IMR-90 (cell line): ENCODE results near the gene LDB2. TPM values are rescaled to one million over a fixed set of nuclear protein-coding genes. Genes with fewer than 3 reads are reported as not detected.

ENCODE experiments used
- ATAC-seq: fragments of 200-7000 bp; cut with Tn5 transposase; 2 replicates; pipeline ENCODE4 v1.9.1; 2020; ENCODE audit warnings: low read depth, mild to moderate bottlenecking, moderate library complexity
- BruUV-seq: library from RNA; stranded (reverse); fragments of 400-500 nt; replicated peaks from 2 replicates; lab custom pipeline; 2021; lab: Mats Ljungman, UMichigan
- CTCF ChIA-PET: fragments of 300-600 bp; formaldehyde crosslinking; extraction: SDS; loops from one replicate; lab custom pipeline; 2021; ENCODE audit warnings: antibody characterized with exemption; lab: Yijun Ruan, JAX
- POLR2A ChIA-PET: fragments of 300-600 bp; sonication (Branson Sonifier 250); formaldehyde crosslinking; loops from one replicate; lab custom pipeline; 2022; ENCODE audit warnings: antibody characterized with exemption; ENCODE audit not compliant: unreplicated experiment; lab: Charles Lee
- DNase-seq: peaks from one replicate; pipeline ENCODE4 v3.0.0; 2013
- H2AFZ ChIP-seq: replicated peaks from 2 replicates; pipeline ENCODE3; 2013; ENCODE audit warnings: low read length, mild to moderate bottlenecking; ENCODE audit not compliant: poor library complexity
- H2AK5ac ChIP-seq: 2 replicates; pipeline ENCODE4 v1.6.1; 2013; ENCODE audit warnings: low read depth, low read length, inconsistent platforms
- H2AK9ac ChIP-seq: replicated peaks from 2 replicates; pipeline ENCODE3; 2013; ENCODE audit warnings: mild to moderate bottlenecking, low read depth, low read length, moderate library complexity; ENCODE audit not compliant: poor library complexity
- H2BK120ac ChIP-seq: 2 replicates; pipeline ENCODE4 v1.6.1; 2013; ENCODE audit warnings: low read depth, low read length, inconsistent platforms
- H2BK15ac ChIP-seq: 3 replicates; pipeline ENCODE4 v1.6.1; 2013; ENCODE audit warnings: low read depth, low read length, inconsistent platforms
- H2BK20ac ChIP-seq: 2 replicates; pipeline ENCODE4 v1.6.1; 2013; ENCODE audit warnings: low read depth, mild to moderate bottlenecking, inconsistent platforms, low read length, moderate library complexity
- H2BK5ac ChIP-seq: 2 replicates; pipeline ENCODE4 v1.6.1; 2013; ENCODE audit warnings: mild to moderate bottlenecking, low read depth, low read length, inconsistent platforms; ENCODE audit not compliant: poor library complexity, severe bottlenecking
- H3K14ac ChIP-seq: replicated peaks from 2 replicates; pipeline ENCODE4 v1.6.1; 2013; ENCODE audit warnings: low read depth, low read length, inconsistent platforms
- H3K18ac ChIP-seq: 2 replicates; pipeline ENCODE4 v1.6.1; 2013; ENCODE audit warnings: low read depth, low read length, control low read depth
- H3K23ac ChIP-seq: 2 replicates; pipeline ENCODE4 v1.6.1; 2013; ENCODE audit warnings: low read depth, low read length, inconsistent platforms
- H3K27ac ChIP-seq: 2 replicates; pipeline ENCODE4 v1.5.1; 2013; ENCODE audit warnings: mild to moderate bottlenecking, control low read depth, low read length; ENCODE audit not compliant: insufficient read depth
- H3K27me3 ChIP-seq: 2 replicates; pipeline ENCODE4 v1.6.1; 2013; ENCODE audit warnings: low read length; ENCODE audit not compliant: control insufficient read depth, insufficient read depth
- H3K36me3 ChIP-seq: 2 replicates; pipeline ENCODE4 v1.6.1; 2013; ENCODE audit warnings: low read length, mixed read lengths; ENCODE audit not compliant: control insufficient read depth, insufficient read depth
- H3K4ac ChIP-seq: 2 replicates; pipeline ENCODE4 v1.6.1; 2013; ENCODE audit warnings: low read depth, low read length, inconsistent platforms
- H3K4me1 ChIP-seq: 2 replicates; pipeline ENCODE4 v1.6.1; 2013; ENCODE audit warnings: low read length, mixed read lengths; ENCODE audit not compliant: control insufficient read depth, insufficient read depth
- H3K4me2 ChIP-seq: 2 replicates; pipeline ENCODE4 v1.6.1; 2013; ENCODE audit warnings: low read depth, mild to moderate bottlenecking, control low read depth, low read length, moderate library complexity
- H3K4me3 ChIP-seq: 2 replicates; pipeline ENCODE4 v1.5.1; 2013; ENCODE audit warnings: low read depth, mild to moderate bottlenecking, control low read depth, low read length, moderate library complexity; ENCODE audit not compliant: insufficient read depth
- H3K56ac ChIP-seq: 2 replicates; pipeline ENCODE4 v1.6.1; 2013; ENCODE audit warnings: low read length, inconsistent platforms; ENCODE audit not compliant: insufficient read depth; ENCODE audit errors: extremely low read depth
- H3K79me1 ChIP-seq, 2 experiments: 2 replicates each; pipeline ENCODE4 v1.6.1; 2013; ENCODE audit warnings: low read length in 2 of 2, inconsistent platforms in 1 of 2, low read depth in 1 of 2
- H3K9ac ChIP-seq: 2 replicates; pipeline ENCODE4 v1.6.1; 2013; ENCODE audit warnings: low read depth, low read length, control low read depth
- H3K9me1 ChIP-seq: 2 replicates; pipeline ENCODE4 v1.6.1; 2013; ENCODE audit warnings: low read length, inconsistent platforms; ENCODE audit not compliant: insufficient read depth
- H3K9me3 ChIP-seq: 2 replicates; pipeline ENCODE4 v1.6.1; 2013; ENCODE audit warnings: low read length; ENCODE audit not compliant: control insufficient read depth, insufficient read depth
- H4K20me1 ChIP-seq: 2 replicates; pipeline ENCODE4 v1.6.1; 2013; ENCODE audit warnings: low read length, inconsistent platforms; ENCODE audit not compliant: insufficient read depth
- H4K5ac ChIP-seq: 2 replicates; pipeline ENCODE4 v1.6.1; 2013; ENCODE audit warnings: mild to moderate bottlenecking, low read depth, low read length, control low read depth
- H4K8ac ChIP-seq, 2 experiments: 2 replicates each; pipeline ENCODE4 v1.6.1; 2013; ENCODE audit warnings: low read depth in 2 of 2, low read length in 2 of 2, control low read depth in 1 of 2, inconsistent platforms in 1 of 2
- H4K91ac ChIP-seq: 2 replicates; pipeline ENCODE4 v1.6.1; 2013; ENCODE audit warnings: low read depth, low read length, inconsistent platforms; ENCODE audit not compliant: insufficient read depth
- FOS ChIP-seq: fragments of 150-350 bp; IDR thresholded peaks from 2 replicates; pipeline ENCODE4 v1.6.1; 2016; ENCODE audit warnings: low read depth, low read length
- RFX5 ChIP-seq: IDR thresholded peaks from 2 replicates; pipeline ENCODE4 v1.8.0; 2012; ENCODE audit warnings: low read depth, mild to moderate bottlenecking, low read length, moderate library complexity
- SMC3 ChIP-seq: fragments of 150-350 bp; IDR thresholded peaks from 2 replicates; pipeline ENCODE4 v1.6.1; 2016; ENCODE audit warnings: low read depth, mild to moderate bottlenecking, antibody characterized with exemption, low read length, moderate library complexity
- WGBS, 2 experiments: methylation state at CpG; one replicate each; pipeline versions ENCODE4 v1.1.5 to v1.1.7; 2013; ENCODE audit warnings: missing lambda C conversion rate in 2 of 2; ENCODE audit not compliant: insufficient read length in 1 of 2; ENCODE audit errors: extremely low coverage in 2 of 2; 5-methylcytosine and 5-hydroxymethylcytosine counted together
- dilution Hi-C: fragments of 300-500 bp; cut with HindIII; formaldehyde crosslinking; loops from one replicate; pipeline ENCODE4 v1.14.3; 2018; ENCODE audit warnings: low sequenced_read_pairs; ENCODE audit not compliant: unreplicated experiment
- in situ Hi-C: fragments of 300-500 bp; cut with MboI; formaldehyde crosslinking; loops from 3 replicates; pipeline ENCODE4 v1.14.3; 2019; ENCODE audit warnings: low sequenced_read_pairs, inconsistent platforms, mixed read lengths
- intact Hi-C: fragments of 100-400 bp; cut with micrococcal nuclease; formaldehyde crosslinking; loops from 2 replicates; pipeline ENCODE4 v1.10.0; 2022
- polyA plus RNA-seq, 3 experiments: library from polyadenylated mRNA; depleted of rRNA; stranded (reverse); fragments of >200 nt; gene quantifications; 2 replicates each; pipeline ENCODE4 v1.2.3, GENCODE V29; 2012; ENCODE audit warnings: low replicate concordance in 1 of 3
- total RNA-seq: library from RNA; depleted of rRNA; stranded (reverse); fragments of >200 nt; gene quantifications from 2 replicates; pipeline ENCODE4 v1.2.3, GENCODE V29; 2012

Gene LDB2
- total and polyA plus RNA-seq, 2 of the 4 experiments (the other 2 are of a cell fraction) = 67.9 to 116 TPM

DNA sequence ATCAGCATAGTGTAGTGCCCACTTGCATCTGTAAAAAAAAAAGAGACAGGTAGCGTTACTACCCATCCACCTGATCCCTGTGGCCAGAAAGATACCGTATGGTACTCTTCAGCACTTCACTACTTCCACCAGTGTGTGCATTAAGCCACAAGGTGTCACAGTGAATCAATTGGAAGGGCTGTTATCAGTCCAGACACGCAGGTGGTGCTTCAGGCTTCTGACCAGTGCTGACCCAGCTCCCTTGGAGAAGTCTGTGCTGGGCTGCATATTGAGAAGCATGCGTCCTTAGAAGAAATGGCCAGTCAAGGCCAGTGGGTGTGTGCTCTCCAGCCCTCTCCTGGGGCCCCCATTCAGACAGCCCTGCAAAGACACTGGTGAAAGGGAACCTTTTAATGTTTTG lies 10.6 kb downstream of the LDB2 start:
- TF ChIP-seq RFX5 (no peak), FOS (no peak), SMC3 (no peak)
- Histone ChIP-seq H3K4me2 (no peak overlapping the region), H2BK15ac (no peak overlapping the region), H3K9me1 (no peaks in the 10 kb centered on the region), H2BK120ac (no peak overlapping the region), H2AK5ac (no peak overlapping the region), H3K4me1 (peaks cover 2% of the 10 kb centered on the region; the same call in 1 of the 2 replicates), H3K27ac (no peak overlapping the region), H3K9me3 (no peaks in the 10 kb centered on the region), H2AFZ (no peak overlapping the region), H2BK20ac (no peak overlapping the region), H3K4me3 (no peak overlapping the region), H3K27me3 (no peaks in the 10 kb centered on the region), H4K91ac (no peak overlapping the region), H3K23ac (no peak overlapping the region), H2AK9ac (no peak overlapping the region), H3K56ac (no peak overlapping the region), H3K14ac (no peak overlapping the region), H4K8ac (no peak overlapping the region), H3K18ac (no peak overlapping the region), H3K36me3 (peaks cover 4% of the 10 kb centered on the region; the same call in 1 of the 2 replicates), H3K4ac (no peak overlapping the region), H4K20me1 (no peaks in the 10 kb centered on the region), H3K9ac (no peak overlapping the region), H2BK5ac (no peak overlapping the region), H3K79me1 (peaks cover 18 to 33% of the 10 kb centered on the region in 2 experiments; a peak in 3 of 4 replicates), H4K5ac (no peak overlapping the region)
- intact Hi-C loops (no loop called here), dilution Hi-C loops (no loop called here), in situ Hi-C loops (no loop called here)
- 100% methylated on average over 1 of the region's 4 CpGs; no CpG with 5 or more reads in 1 of the 2 experiments for WGBS, 2 experiments
- no peak for DNase-seq
- ChIA-PET CTCF (no interaction called here), POLR2A (no interaction called here)
- no TSS peak for BruUV-seq
- ATAC-seq = no peak
